Measurements from ENCODE around the gene GALNT12.

Gene GALNT12

GRCh38 chr9:98833090-98833956 lies 25.9 kb downstream of the GALNT12 start:
- no peak for DNase-seq (ENCODE audit: low spot score)

DNA sequence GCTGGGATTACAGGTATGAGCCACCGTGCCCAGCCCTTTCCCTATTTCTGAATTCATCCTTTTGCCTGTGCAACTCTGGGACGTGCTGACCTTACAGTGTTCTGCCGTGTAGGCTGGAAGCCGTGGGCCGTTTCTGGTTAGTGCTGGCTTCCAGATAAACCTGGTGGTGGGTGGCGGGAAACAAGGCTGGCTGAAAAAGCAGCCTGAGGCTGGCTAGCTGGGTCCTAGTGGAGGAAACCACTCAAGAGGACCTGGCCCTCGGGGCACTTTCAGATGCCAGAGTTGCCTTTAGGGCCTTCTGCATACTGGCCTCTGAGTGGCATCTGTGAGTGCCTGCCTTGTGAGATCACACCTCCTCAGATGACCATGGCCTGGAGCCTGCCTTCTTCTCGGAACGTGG lies 26.9 kb downstream of the GALNT12 start:
- no peak for DNase-seq (ENCODE audit: low spot score)

DNA sequence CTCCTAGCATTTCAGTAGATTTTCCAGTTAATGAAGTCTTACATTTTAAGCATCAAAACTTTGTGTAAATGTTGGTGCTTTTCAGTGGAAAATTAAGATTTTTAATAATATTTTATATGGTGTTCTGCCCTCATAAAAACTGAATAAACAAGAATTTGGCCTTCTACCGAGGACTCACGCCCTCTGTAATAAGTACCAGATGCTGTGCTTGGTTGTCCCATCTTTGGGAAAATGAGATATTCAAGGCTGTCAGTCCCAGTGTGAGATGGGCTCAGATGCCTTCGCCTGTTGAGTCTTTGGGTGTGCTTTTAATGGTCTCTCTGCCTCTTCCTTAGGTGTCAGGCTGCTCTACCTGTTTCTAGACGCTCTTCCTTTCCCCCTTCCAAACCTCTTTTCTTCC lies 28.7 kb downstream of the GALNT12 start:
- no peak for DNase-seq (ENCODE audit: low spot score)

DNA sequence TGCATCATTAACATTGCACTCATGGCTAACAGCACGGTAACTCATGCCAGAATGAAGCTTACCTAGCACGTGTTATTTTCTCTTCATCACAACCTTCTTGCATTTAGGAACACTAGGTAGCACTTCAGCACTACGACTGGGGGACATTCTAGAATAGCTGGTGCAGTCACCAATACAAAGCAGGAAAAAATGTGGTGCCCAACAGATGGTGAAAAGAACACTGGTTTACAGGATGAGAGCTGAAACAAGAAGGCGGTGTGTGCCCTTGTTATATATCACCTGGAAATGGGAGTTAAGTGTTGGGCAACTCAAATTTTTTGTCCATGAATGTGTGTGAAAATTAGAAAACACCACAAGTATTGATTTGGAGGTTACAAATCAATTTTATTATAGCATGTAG lies 30.0 kb downstream of the GALNT12 start:
- DNase-seq (ENCODE audit: low spot score) = no peak

GRCh38 chr9:98838155-98838867 lies 30.8 kb downstream of the GALNT12 start:
- DNase-seq (ENCODE audit: low spot score) = no peak

GRCh38 chr9:98838868-98839565 lies 31.5 kb downstream of the GALNT12 start:
- DNase-seq (ENCODE audit: low spot score) = no peak

DNA sequence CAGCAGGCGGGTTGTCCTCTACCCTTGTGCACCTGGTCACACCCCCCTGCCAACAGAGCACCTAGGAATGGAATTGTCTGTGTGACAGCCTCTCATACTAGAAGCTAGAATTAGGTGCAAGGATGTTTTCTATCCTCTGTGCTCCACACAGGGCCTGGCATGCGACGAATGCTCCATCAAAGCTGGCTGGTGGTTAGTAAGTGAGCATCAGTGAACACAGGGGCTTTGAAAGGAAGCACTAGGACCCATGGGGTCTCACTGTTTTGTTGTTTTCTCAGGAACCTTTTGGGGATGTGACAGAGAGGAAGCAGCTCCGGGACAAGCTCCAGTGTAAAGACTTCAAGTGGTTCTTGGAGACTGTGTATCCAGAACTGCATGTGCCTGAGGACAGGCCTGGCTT lies 32.3 kb downstream of the GALNT12 start:
- DNase-seq (ENCODE audit: low spot score) = no peak

GRCh38 chr9:98842510-98842909 lies 35.0 kb downstream of the GALNT12 start:
- no peak for DNase-seq (ENCODE audit: low spot score)

DNA sequence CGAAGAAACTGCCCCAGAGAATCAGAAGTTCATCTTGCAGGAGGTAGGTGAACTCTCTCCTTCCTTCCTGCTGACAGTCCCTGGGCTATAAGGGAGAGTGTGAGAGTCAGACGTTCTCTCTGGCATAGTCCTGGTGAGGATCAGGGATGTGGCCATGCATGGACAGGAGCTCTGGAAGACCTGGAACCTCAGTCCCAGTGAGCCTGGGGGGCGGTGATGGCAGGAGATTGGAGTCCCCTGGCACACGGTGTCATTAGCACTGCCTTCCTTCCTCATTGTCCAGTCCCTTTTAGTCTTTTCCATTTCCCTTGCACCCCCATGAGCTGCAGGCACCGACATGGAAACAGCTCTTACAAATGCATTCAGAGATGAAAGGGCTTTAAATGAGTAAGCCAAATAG lies 38.6 kb downstream of the GALNT12 start:
- DNase-seq (ENCODE audit: low spot score) = no peak

GRCh38 chr9:98846879-98847278 lies 39.4 kb downstream of the GALNT12 start:
- DNase-seq (ENCODE audit: low spot score) = no peak

DNA sequence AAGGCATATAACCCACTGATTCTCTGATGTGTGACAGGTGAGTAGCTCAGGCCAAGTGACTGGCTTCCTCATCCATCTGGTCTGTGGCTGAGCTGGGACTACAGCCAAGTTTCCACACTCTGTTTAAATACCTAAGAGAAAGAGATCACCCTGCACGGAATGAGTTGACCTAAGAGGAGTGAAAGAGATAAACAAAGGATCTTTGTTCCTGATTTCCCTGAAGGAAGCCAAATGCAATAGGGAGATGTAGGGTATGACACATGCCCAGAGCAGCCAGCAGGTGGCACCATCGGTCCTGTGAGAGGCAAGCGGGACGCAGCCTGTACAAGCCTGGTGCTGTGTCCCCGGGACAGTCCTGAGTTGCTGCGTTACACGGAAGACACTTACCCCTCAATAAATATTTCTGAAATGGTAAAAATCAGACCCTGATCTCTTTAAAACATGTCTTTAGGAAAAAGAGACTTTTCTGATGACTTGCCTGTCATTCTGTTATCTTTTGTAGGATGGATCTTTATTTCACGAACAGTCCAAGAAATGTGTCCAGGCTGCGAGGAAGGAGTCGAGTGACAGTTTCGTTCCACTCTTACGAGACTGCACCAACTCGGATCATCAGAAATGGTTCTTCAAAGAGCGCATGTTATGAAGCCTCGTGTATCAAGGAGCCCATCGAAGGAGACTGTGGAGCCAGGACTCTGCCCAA lies 41.1 kb downstream of the GALNT12 start:
- DNase-seq (ENCODE audit: low spot score) = peak; percentile 73

DNA sequence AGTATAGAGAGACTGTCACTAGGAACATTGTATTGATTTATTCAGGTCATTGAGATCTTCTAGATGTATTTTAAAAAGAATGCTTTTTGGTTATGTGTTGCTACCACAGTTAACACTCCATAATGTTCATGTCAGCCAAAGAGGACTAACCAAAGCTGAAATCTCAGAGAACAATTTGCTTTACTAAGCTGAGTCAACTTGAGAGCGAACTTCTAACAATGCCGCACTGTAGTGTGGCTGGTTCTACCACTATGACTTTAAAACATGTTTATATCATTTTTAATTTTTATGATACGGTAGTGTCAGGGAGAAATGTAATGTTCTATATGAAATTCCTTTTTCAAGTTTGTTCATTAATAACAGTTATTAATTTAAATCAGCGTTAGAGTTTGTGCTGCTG lies 42.1 kb downstream of the GALNT12 start:
- no peak for DNase-seq (ENCODE audit: low spot score)

DNA sequence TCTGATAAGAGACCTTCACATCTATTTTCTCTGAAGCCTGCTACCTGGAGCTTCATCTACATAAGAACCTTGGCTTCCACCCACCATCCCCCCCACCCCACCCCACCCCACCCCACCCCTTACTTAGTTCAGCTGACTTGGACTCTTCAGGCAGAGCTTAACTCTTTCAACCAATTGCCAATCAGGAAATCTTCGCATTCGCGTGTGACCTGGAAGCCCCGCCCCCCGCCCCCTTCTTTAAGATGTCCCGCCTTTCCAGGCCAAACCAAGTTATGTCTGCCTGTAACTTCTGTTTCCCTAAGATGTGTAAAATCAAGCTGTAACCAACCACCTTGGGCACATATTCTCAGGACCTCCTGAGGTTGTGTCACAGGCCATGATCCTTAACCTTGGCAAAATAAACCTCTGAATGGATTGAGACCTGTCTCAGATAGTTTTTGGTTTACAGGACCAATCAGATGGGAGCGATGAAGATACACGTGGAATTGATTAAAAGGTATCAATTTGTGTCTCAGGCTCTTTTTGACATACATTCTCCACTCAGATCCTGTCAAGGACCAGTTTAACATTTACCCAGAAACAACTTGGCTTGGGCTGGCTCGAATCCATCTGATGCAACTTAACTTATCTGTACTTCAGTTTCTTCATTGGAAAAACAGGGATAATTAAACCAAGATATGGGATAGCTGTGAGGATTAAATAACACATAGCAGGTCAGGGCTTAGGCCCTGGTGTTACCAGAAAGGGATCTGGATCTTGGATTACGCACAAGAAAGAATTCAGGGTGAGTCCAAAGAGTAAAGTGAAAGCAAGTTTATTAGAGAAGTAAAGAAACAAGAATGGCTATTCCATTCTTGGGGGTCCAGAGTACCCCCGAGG lies 43.6 kb downstream of the GALNT12 start:
- no peak for DNase-seq (ENCODE audit: low spot score)

GRCh38 chr9:98851730-98852459 lies 44.4 kb downstream of the GALNT12 start:
- no peak for DNase-seq (ENCODE audit: low spot score)

DNA sequence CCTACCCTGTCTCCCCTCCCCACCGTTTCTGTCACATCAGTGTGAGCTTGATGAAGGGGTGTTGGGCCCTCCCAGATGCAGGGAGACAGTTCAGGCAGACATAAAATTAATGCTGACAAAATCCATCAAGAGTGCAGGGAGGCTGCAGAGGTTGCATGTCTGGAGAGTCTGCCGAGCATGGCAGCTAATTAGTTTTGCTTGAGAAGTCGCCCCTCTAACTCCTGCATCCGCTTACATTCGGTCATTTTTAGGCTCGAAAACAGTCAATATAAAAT lies 44.9 kb downstream of the GALNT12 start:
- DNase-seq (ENCODE audit: low spot score) = peak; percentile 40

- no peak for DNase-seq (ENCODE audit: low spot score)
These were observed 45.5 kb downstream of the GALNT12 start for GRCh38 chr9:98852961-98853360.

GRCh38 chr9:98854266-98854665 lies 46.8 kb downstream of the GALNT12 start:
- DNase-seq (ENCODE audit: low spot score) = no peak

- DNase-seq (ENCODE audit: low spot score) = no peak
These were observed 48.1 kb downstream of the GALNT12 start for GRCh38 chr9:98855592-98855991.

- no peak for DNase-seq (ENCODE audit: low spot score)
These were observed 49.5 kb downstream of the GALNT12 start for GRCh38 chr9:98856982-98857381.

- DNase-seq (ENCODE audit: low spot score) = no peak
These were observed 52.5 kb downstream of the GALNT12 start for GRCh38 chr9:98859941-98860340.

Measured in SK-N-DZ (cell line).